H9 (cell line): ENCODE data around the gene SNX22. TPM values are rescaled to one million over a fixed set of nuclear protein-coding genes. Genes with fewer than 3 reads are reported as not detected.

Experiments
- DNase-seq: peaks from one replicate; pipeline ENCODE4 v3.0.0-alpha.2; 2017
- H2AFZ ChIP-seq: one replicate; pipeline ENCODE4 v1.6.1; 2013; ENCODE audit warnings: mild to moderate bottlenecking, low read length, control low read depth, moderate library complexity
- H2AK5ac ChIP-seq: 2 replicates; pipeline ENCODE4 v1.6.1; 2013; ENCODE audit warnings: low read length, control low read depth, mixed read lengths; ENCODE audit not compliant: insufficient read length
- H2BK120ac ChIP-seq: one replicate; pipeline ENCODE4 v1.6.1; 2013; ENCODE audit warnings: low read depth, mild to moderate bottlenecking, low read length, control low read depth, inconsistent platforms; ENCODE audit not compliant: poor library complexity, severe bottlenecking
- H2BK12ac ChIP-seq: 2 replicates; pipeline ENCODE4 v1.6.1; 2013; ENCODE audit warnings: low read length, control low read depth, mixed read lengths, low read depth; ENCODE audit not compliant: insufficient read length
- H2BK15ac ChIP-seq: 2 replicates; pipeline ENCODE4 v1.6.1; 2013; ENCODE audit warnings: low read depth, low read length, control low read depth
- H2BK20ac ChIP-seq: one replicate; pipeline ENCODE4 v1.6.1; 2013; ENCODE audit warnings: low read depth, mild to moderate bottlenecking, low read length, control low read depth, inconsistent platforms; ENCODE audit not compliant: poor library complexity, severe bottlenecking
- H2BK5ac ChIP-seq: 2 replicates; pipeline ENCODE4 v1.6.1; 2013; ENCODE audit warnings: low read length, control low read depth, mixed read lengths; ENCODE audit not compliant: insufficient read length
- H3K14ac ChIP-seq: 2 replicates; pipeline ENCODE4 v1.6.1; 2013; ENCODE audit warnings: low read length, control low read depth; ENCODE audit not compliant: insufficient read depth
- H3K18ac ChIP-seq: 2 replicates; pipeline ENCODE4 v1.6.1; 2013; ENCODE audit warnings: low read depth, mild to moderate bottlenecking, mixed read lengths, low read length, control low read depth; ENCODE audit not compliant: insufficient read length
- H3K23ac ChIP-seq: 2 replicates; pipeline ENCODE4 v1.6.1; 2013; ENCODE audit warnings: low read length, control low read depth, mixed read lengths, low read depth; ENCODE audit not compliant: insufficient read length
- H3K23me2 ChIP-seq: 2 replicates; pipeline ENCODE4 v1.6.1; 2013; ENCODE audit warnings: low read depth, mild to moderate bottlenecking, mixed read lengths, low read length, control low read depth; ENCODE audit not compliant: insufficient read length, poor library complexity, severe bottlenecking
- H3K27ac ChIP-seq: 2 replicates; pipeline ENCODE4 v1.5.1; 2013; ENCODE audit warnings: low read length, control low read depth, mixed read lengths, low read depth; ENCODE audit not compliant: insufficient read length
- H3K27me3 ChIP-seq: 2 replicates; pipeline ENCODE4 v1.6.1; 2013; ENCODE audit warnings: low read length, control low read depth, inconsistent platforms; ENCODE audit not compliant: insufficient read depth
- H3K4ac ChIP-seq: 2 replicates; pipeline ENCODE4 v1.6.1; 2013; ENCODE audit warnings: low read depth, mild to moderate bottlenecking, control low read depth, inconsistent platforms, low read length, moderate library complexity
- H3K4me1 ChIP-seq: 2 replicates; pipeline ENCODE4 v1.6.1; 2013; ENCODE audit warnings: low read length, control low read depth, inconsistent platforms; ENCODE audit not compliant: insufficient read depth
- H3K4me2 ChIP-seq: 2 replicates; pipeline ENCODE4 v1.6.1; 2013; ENCODE audit warnings: low read length, control low read depth, mixed read lengths; ENCODE audit not compliant: insufficient read length, insufficient read depth
- H3K56ac ChIP-seq: 2 replicates; pipeline ENCODE4 v1.6.1; 2013; ENCODE audit warnings: low read depth, mild to moderate bottlenecking, mixed read lengths, low read length, control low read depth; ENCODE audit not compliant: insufficient read length
- H3K79me1 ChIP-seq: 2 replicates; pipeline ENCODE4 v1.6.1; 2013; ENCODE audit warnings: low read depth, mild to moderate bottlenecking, moderate library complexity, low read length, control low read depth, inconsistent platforms; ENCODE audit not compliant: insufficient read depth, poor library complexity, severe bottlenecking
- H3K79me2 ChIP-seq: 2 replicates; pipeline ENCODE4 v1.6.1; 2013; ENCODE audit warnings: low read length, control low read depth, inconsistent platforms; ENCODE audit not compliant: insufficient read depth
- H3K9ac ChIP-seq: 2 replicates; pipeline ENCODE4 v1.6.1; 2013; ENCODE audit warnings: low read length, control low read depth, mixed read lengths; ENCODE audit not compliant: insufficient read length; ENCODE audit errors: extremely low read depth
- H3K9me3 ChIP-seq: one replicate; pipeline ENCODE4 v1.6.1; 2013; ENCODE audit warnings: low read depth, low read length, inconsistent platforms; ENCODE audit not compliant: control insufficient read depth
- H3T11ph ChIP-seq: one replicate; pipeline ENCODE4 v1.6.1; 2013; ENCODE audit warnings: mild to moderate bottlenecking, low read length, control low read depth, inconsistent platforms
- H4K20me1 ChIP-seq: one replicate; pipeline ENCODE4 v1.6.1; 2013; ENCODE audit not compliant: control insufficient read depth, insufficient read length, insufficient read depth
- H4K5ac ChIP-seq: 2 replicates; pipeline ENCODE4 v1.6.1; 2013; ENCODE audit warnings: low read depth, mild to moderate bottlenecking, mixed read lengths, low read length, control low read depth; ENCODE audit not compliant: insufficient read length
- H4K8ac ChIP-seq: replicated peaks from 2 replicates; pipeline ENCODE4 v1.6.1; 2013; ENCODE audit warnings: low read length, control low read depth, mixed read lengths, low read depth; ENCODE audit not compliant: insufficient read length
- H4K91ac ChIP-seq: 2 replicates; pipeline ENCODE4 v1.6.1; 2013; ENCODE audit warnings: low read depth, mild to moderate bottlenecking, moderate library complexity, mixed read lengths, low read length, control low read depth; ENCODE audit not compliant: insufficient read length
- H3K27ac Mint-ChIP-seq, 3 experiments: 2 replicates in 2 of 3; 3 replicates in 1 of 3; pipeline ENCODE4 v1.8.0; 2020 to 2021; ENCODE audit warnings: mixed read lengths in 3 of 3, mild to moderate bottlenecking in 1 of 3, moderate library complexity in 1 of 3
- H3K27me3 Mint-ChIP-seq: 2 replicates; pipeline ENCODE4 v1.8.0; 2021; ENCODE audit warnings: low read depth, mild to moderate bottlenecking, moderate library complexity, mixed read lengths
- H3K36me3 Mint-ChIP-seq, 3 experiments: 2 replicates in 2 of 3; 3 replicates in 1 of 3; pipeline ENCODE4 v1.8.0; 2020 to 2021; ENCODE audit warnings: low read depth in 3 of 3, mixed read lengths in 3 of 3; ENCODE audit not compliant: insufficient read depth in 1 of 3
- H3K4me1 Mint-ChIP-seq, 2 experiments: 2 replicates each; pipeline ENCODE4 v1.8.0; 2020; ENCODE audit warnings: mixed read lengths in 2 of 2
- H3K4me3 Mint-ChIP-seq, 2 experiments: 2 replicates in 1 of 2; 3 replicates in 1 of 2; pipeline ENCODE4 v1.8.0; 2020 to 2021; ENCODE audit warnings: mild to moderate bottlenecking in 2 of 2, mixed read lengths in 2 of 2, moderate library complexity in 1 of 2
- H3K9me3 Mint-ChIP-seq, 2 experiments: 2 replicates in 1 of 2; 3 replicates in 1 of 2; pipeline ENCODE4 v1.8.0; 2020; ENCODE audit warnings: mild to moderate bottlenecking in 2 of 2, mixed read lengths in 2 of 2, moderate library complexity in 1 of 2
- CTCF ChIP-seq: fragments of 200-600 bp; sonication (generic); conservative IDR thresholded peaks from 3 replicates; pipeline ENCODE4 v1.8.0; 2021; ENCODE audit warnings: antibody characterized with exemption, mild to moderate bottlenecking
- WGBS: extraction: QIAGEN DNeasy Blood & Tissue Kit; methylation state at CpG from one replicate; pipeline ENCODE4 v1.1.7; 2013; ENCODE audit warnings: missing lambda C conversion rate, low lambda C conversion rate, mixed read lengths; ENCODE audit not compliant: insufficient read length; ENCODE audit errors: extremely low coverage; 5-methylcytosine and 5-hydroxymethylcytosine counted together
- long read RNA-seq: library from polyadenylated mRNA; unstranded; transcript quantifications from one replicate; pipeline ENCODE4 v2.0.0, GENCODE V29; 2020
- total RNA-seq: library from RNA; stranded (reverse); gene quantifications from 2 replicates; pipeline ENCODE4 v1.2.1, GENCODE V29; 2021

SNX22 gene
- 4.4 and 4.8 TPM in 2 replicates for total RNA-seq
- long read RNA-seq, partial matches to known transcripts: 1 of 2 reads
- long read RNA-seq, other reads (novel, unspliced or antisense): 1 of 2 reads

- Histone ChIP-seq H3K79me2 (no peaks in the 10 kb centered on the region), H4K5ac (no peak within 1 kb of the TSS), H3K9me3 (no peaks in the 10 kb centered on the region), H4K20me1 (no peaks in the 10 kb centered on the region), H3K23ac (no peak within 1 kb of the TSS), H3K27me3 (no peaks in the 10 kb centered on the region), H3K23me2 (peaks cover 6% of the 10 kb centered on the region), H2BK15ac (no peak within 1 kb of the TSS), H2BK12ac (no peak within 1 kb of the TSS), H2BK5ac (no peak within 1 kb of the TSS), H4K91ac (no peak within 1 kb of the TSS), H3K9ac (no peak within 1 kb of the TSS), H3K14ac (no peak within 1 kb of the TSS), H3K27ac (no peak within 1 kb of the TSS), H3K79me1 (no peaks in the 10 kb centered on the region), H3K4me1 (no peaks in the 10 kb centered on the region), H3T11ph (no peak within 1 kb of the TSS), H3K4ac (no peak within 1 kb of the TSS), H3K4me2 (peak within 1 kb of the TSS; percentile 41), H4K8ac (no peak within 1 kb of the TSS), H3K18ac (no peak within 1 kb of the TSS), H2AFZ (no peak within 1 kb of the TSS), H2BK20ac (no peak within 1 kb of the TSS), H2BK120ac (no peak within 1 kb of the TSS), H2AK5ac (no peak within 1 kb of the TSS), H3K56ac (no peak within 1 kb of the TSS)
- Mint-ChIP-seq H3K4me1 (peaks cover 19 to 22% of the 10 kb centered on the region in 2 experiments), H3K27ac (no peak within 1 kb of the TSS), H3K27me3 (peaks cover 25% of the 10 kb centered on the region), H3K4me3 (peak within 1 kb of the TSS; percentile 73 to 84), H3K36me3 (peaks cover 13 to 25% (median 24%) of the 10 kb centered on the region in 3 experiments), H3K9me3 (no peaks in the 10 kb centered on the region)
- no CpG with 5 or more reads among the region's 83 CpGs for WGBS
- no peak for TF ChIP-seq CTCF
- no peak for DNase-seq
Observed at GRCh38 chr15:64151727-64152506, at the start of gene SNX22. SNX22 (plus strand) TSS chr15:64151731; CDS start chr15:64151776, 45 bp downstream.
